Trophoblast cell (in vitro differentiated cells and primary cell): ENCODE data around the gene EOMES.

Source experiments
- DNase-seq, 2 donors: peaks; one replicate each; pipeline ENCODE4 v3.0.0-alpha.2; 2016
- H2AFZ ChIP-seq: 2 replicates; pipeline ENCODE4 v1.6.1; 2013; ENCODE audit warnings: low read length, moderate library complexity, mild to moderate bottlenecking; ENCODE audit not compliant: insufficient read depth, poor library complexity
- H2AK5ac ChIP-seq: 2 replicates; pipeline ENCODE4 v1.6.1; 2013; ENCODE audit warnings: mild to moderate bottlenecking, low read length
- H2BK120ac ChIP-seq: 2 replicates; pipeline ENCODE4 v1.6.1; 2013; ENCODE audit warnings: low read length, mild to moderate bottlenecking, moderate library complexity; ENCODE audit not compliant: insufficient read depth, poor library complexity
- H2BK12ac ChIP-seq: 2 replicates; pipeline ENCODE4 v1.6.1; 2013; ENCODE audit warnings: mild to moderate bottlenecking, low read length, moderate library complexity
- H2BK5ac ChIP-seq: 2 replicates; pipeline ENCODE4 v1.6.1; 2013; ENCODE audit warnings: low read length, low read depth, moderate library complexity, mild to moderate bottlenecking; ENCODE audit not compliant: poor library complexity
- H3K14ac ChIP-seq: 2 replicates; pipeline ENCODE4 v1.6.1; 2013; ENCODE audit warnings: mild to moderate bottlenecking, low read length
- H3K18ac ChIP-seq: 2 replicates; pipeline ENCODE4 v1.6.1; 2013; ENCODE audit warnings: mild to moderate bottlenecking, low read length
- H3K23ac ChIP-seq: 2 replicates; pipeline ENCODE4 v1.6.1; 2013; ENCODE audit warnings: low read length
- H3K27ac ChIP-seq: 2 replicates; pipeline ENCODE4 v1.5.1; 2013; ENCODE audit warnings: low read depth, mild to moderate bottlenecking, inconsistent platforms, low read length, moderate library complexity
- H3K27me3 ChIP-seq: 2 replicates; pipeline ENCODE4 v1.6.1; 2013; ENCODE audit warnings: inconsistent platforms, mild to moderate bottlenecking, low read length, moderate library complexity; ENCODE audit not compliant: insufficient read depth
- H3K36me3 ChIP-seq, 2 experiments: 1 replicate in 1 of 2; 2 replicates in 1 of 2; pipeline ENCODE4 v1.6.1; 2013; ENCODE audit warnings: low read length in 2 of 2, mild to moderate bottlenecking in 2 of 2, moderate library complexity in 1 of 2; ENCODE audit not compliant: insufficient read depth in 2 of 2, control insufficient read depth in 1 of 2
- H3K4ac ChIP-seq: 2 replicates; pipeline ENCODE4 v1.6.1; 2013; ENCODE audit warnings: low read depth, mild to moderate bottlenecking, low read length, moderate library complexity
- H3K4me1 ChIP-seq, 2 experiments: 1 replicate in 1 of 2; 2 replicates in 1 of 2; pipeline ENCODE4 v1.6.1; 2013; ENCODE audit warnings: low read length in 2 of 2, mild to moderate bottlenecking in 2 of 2, moderate library complexity in 1 of 2; ENCODE audit not compliant: insufficient read depth in 2 of 2, control insufficient read depth in 1 of 2
- H3K4me2 ChIP-seq: 2 replicates; pipeline ENCODE4 v1.6.1; 2013; ENCODE audit warnings: inconsistent platforms, mild to moderate bottlenecking, low read length, moderate library complexity
- H3K4me3 ChIP-seq: 2 replicates; pipeline ENCODE4 v1.5.1; 2013; ENCODE audit warnings: mild to moderate bottlenecking, low read depth, low read length, inconsistent platforms
- H3K79me1 ChIP-seq: one replicate; pipeline ENCODE4 v1.6.1; 2013; ENCODE audit warnings: low read length
- H3K79me2 ChIP-seq: 2 replicates; pipeline ENCODE4 v1.6.1; 2013; ENCODE audit warnings: low read length, mild to moderate bottlenecking; ENCODE audit not compliant: control insufficient read depth, insufficient read depth, poor library complexity
- H3K9ac ChIP-seq: 2 replicates; pipeline ENCODE4 v1.6.1; 2013; ENCODE audit warnings: mild to moderate bottlenecking, low read length
- H3K9me3 ChIP-seq: 2 replicates; pipeline ENCODE4 v1.6.1; 2013; ENCODE audit warnings: low read depth, mild to moderate bottlenecking, control low read depth, inconsistent platforms, low read length; ENCODE audit not compliant: insufficient read depth
- H4K12ac ChIP-seq: 2 replicates; pipeline ENCODE4 v1.6.1; 2013; ENCODE audit warnings: low read depth, mild to moderate bottlenecking, low read length, moderate library complexity
- H4K8ac ChIP-seq: 2 replicates; pipeline ENCODE4 v1.6.1; 2013; ENCODE audit warnings: low read depth, mild to moderate bottlenecking, low read length, moderate library complexity
- H4K91ac ChIP-seq: one replicate; pipeline ENCODE4 v1.6.1; 2013; ENCODE audit warnings: low read depth, mild to moderate bottlenecking, low read length, moderate library complexity
- WGBS: extraction: QIAGEN DNeasy Blood & Tissue Kit; methylation state at CpG from one replicate; pipeline ENCODE4 v1.1.7; 2013; ENCODE audit warnings: missing lambda C conversion rate; ENCODE audit not compliant: insufficient read length, insufficient coverage; ENCODE audit errors: extremely low coverage; 5-methylcytosine and 5-hydroxymethylcytosine counted together

EOMES gene

DNA sequence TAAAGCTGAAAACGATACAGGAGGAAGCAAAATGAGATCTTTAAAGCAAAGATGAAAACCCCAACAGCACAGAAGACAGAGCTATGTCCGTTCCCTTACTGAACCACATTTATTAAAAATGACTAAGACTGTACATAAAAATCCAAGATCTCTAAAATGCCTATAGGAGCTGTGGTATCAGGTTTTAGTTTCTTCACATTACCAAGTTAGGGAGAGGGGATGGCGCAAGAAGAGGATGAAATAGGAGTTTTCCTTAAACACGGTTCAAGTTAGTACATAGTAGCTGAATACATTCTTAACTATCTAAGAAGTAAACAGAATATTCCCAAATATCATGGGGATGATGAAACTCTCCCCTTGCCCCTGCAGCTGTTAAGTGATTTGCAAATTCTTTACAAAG, 6.3 kb downstream of the EOMES start:
- Histone ChIP-seq H4K12ac (no peak overlapping the region), H3K27me3 (peaks cover 70% of the 10 kb centered on the region), H2BK12ac (no peak overlapping the region), H3K79me2 (no peaks in the 10 kb centered on the region), H3K18ac (no peak overlapping the region), H3K27ac (no peak overlapping the region), H2BK120ac (no peak overlapping the region), H3K4ac (no peak overlapping the region), H4K8ac (no peak overlapping the region), H3K4me3 (no peak overlapping the region), H2BK5ac (no peak overlapping the region), H2AK5ac (no peak overlapping the region), H3K4me1 (peaks cover 9 to 17% of the 10 kb centered on the region in 2 experiments), H4K91ac (no peak overlapping the region), H3K36me3 (no peaks in the 10 kb centered on the region), H3K14ac (no peak overlapping the region), H2AFZ (no peak overlapping the region), H3K79me1 (no peaks in the 10 kb centered on the region), H3K9ac (no peak overlapping the region), H3K4me2 (no peak overlapping the region), H3K23ac (no peak overlapping the region), H3K9me3 (peaks cover 6% of the 10 kb centered on the region)
- no CpG with 5 or more reads among the region's 4 CpGs for WGBS
- no peak for DNase-seq

DNA sequence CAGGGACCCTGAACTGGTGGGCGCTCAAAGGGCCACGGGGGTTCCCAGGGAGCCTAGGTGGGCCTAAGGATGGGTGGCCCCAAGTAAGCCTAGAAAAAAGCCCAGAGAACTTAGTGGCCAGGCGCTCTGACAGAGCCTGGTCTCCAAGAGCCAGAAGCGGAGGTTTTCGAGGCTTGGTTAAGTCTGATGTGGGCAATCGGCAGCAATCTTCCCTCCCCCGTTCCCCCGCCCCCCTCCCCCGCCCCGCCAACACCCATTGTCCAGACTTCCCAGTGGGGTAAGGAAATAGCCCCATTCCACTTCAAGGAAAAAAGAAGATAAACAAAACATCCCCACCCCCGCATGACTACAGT, 6.7 kb downstream of the EOMES start:
- no peak overlapping the region for H3K23ac ChIP-seq
- H2BK5ac ChIP-seq, result no peak overlapping the region
- no peak overlapping the region for H4K12ac ChIP-seq
- no peak overlapping the region for H2AK5ac ChIP-seq
- no peak overlapping the region for H2BK120ac ChIP-seq
- H3K4me3 ChIP-seq, result no peak overlapping the region
- no peak for DNase-seq
- no peaks in the 10 kb centered on the region for H3K79me1 ChIP-seq
- H3K4me1 ChIP-seq, result peaks cover 7 to 15% of the 10 kb centered on the region in 2 experiments
- no peak overlapping the region for H2AFZ ChIP-seq
- H3K14ac ChIP-seq, result no peak overlapping the region
- no CpG with 5 or more reads among the region's 11 CpGs for WGBS
- no peak overlapping the region for H4K8ac ChIP-seq
- no peak overlapping the region for H3K18ac ChIP-seq
- no peak overlapping the region for H4K91ac ChIP-seq
- H2BK12ac ChIP-seq, result no peak overlapping the region
- no peaks in the 10 kb centered on the region for H3K36me3 ChIP-seq
- H3K79me2 ChIP-seq, result no peaks in the 10 kb centered on the region
- H3K27me3 ChIP-seq, result peaks cover 67% of the 10 kb centered on the region
- no peak overlapping the region for H3K4ac ChIP-seq
- peak overlapping the region; percentile 46 for H3K4me2 ChIP-seq
- H3K9me3 ChIP-seq, result peaks cover 6% of the 10 kb centered on the region
- H3K27ac ChIP-seq, result no peak overlapping the region
- no peak overlapping the region for H3K9ac ChIP-seq

DNA sequence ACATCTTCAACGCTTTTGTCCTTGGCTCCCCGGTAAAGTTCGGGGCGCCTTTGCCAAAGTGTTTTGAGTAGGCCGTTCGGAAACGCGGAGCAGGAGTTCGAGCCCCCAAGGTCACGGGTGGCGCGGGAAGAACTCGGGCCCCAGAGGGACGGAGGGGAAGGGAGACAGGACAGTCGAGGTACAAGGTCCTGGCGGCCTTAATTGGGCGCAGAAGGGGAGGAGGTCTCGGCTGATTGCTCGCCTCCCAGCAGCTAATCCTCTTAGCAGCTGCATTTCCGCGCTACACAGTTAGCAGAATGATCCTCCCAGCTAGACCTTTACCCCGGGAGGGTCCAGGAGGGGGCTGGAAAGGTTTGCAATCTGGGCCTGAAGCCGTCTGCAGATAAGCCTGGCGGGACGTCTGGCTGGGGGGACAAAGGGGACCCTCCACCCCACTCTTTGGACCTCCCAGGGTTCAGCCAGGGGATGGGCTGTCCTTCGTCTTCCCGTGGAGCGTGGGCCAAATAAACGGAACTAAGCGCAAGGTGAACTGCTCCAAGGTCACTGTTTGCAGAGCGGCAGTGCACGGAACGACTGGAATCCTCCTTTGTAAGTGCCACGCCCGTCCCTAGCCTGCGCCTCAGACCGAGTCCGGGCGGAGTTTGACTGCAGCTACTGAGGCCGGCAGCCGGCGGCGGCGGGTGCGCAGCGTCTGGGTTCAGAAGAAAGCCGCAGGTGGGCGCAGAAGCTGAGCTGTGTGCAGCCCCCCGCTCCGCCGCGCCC, 7.2 kb downstream of the EOMES start:
- H3K79me1 ChIP-seq, result no peaks in the 10 kb centered on the region
- H3K14ac ChIP-seq, result no peak overlapping the region
- no peaks in the 10 kb centered on the region for H3K36me3 ChIP-seq
- no peak overlapping the region for H3K4me3 ChIP-seq
- no peak overlapping the region for H2BK12ac ChIP-seq
- no peak overlapping the region for H4K12ac ChIP-seq
- H2BK120ac ChIP-seq, result no peak overlapping the region
- peak overlapping the region; percentile 21 for H3K9ac ChIP-seq
- H3K27ac ChIP-seq, result no peak overlapping the region
- peaks cover 7 to 15% of the 10 kb centered on the region in 2 experiments for H3K4me1 ChIP-seq
- H4K91ac ChIP-seq, result no peak overlapping the region
- peaks cover 3% of the 10 kb centered on the region for H3K9me3 ChIP-seq
- no peak overlapping the region for H2AFZ ChIP-seq
- DNase-seq, result peak in 1 of 2 donors; percentile 57
- H2BK5ac ChIP-seq, result no peak overlapping the region
- H3K23ac ChIP-seq, result no peak overlapping the region
- WGBS, result no CpG with 5 or more reads among the region's 52 CpGs
- no peak overlapping the region for H4K8ac ChIP-seq
- H3K18ac ChIP-seq, result no peak overlapping the region
- peaks cover 64% of the 10 kb centered on the region for H3K27me3 ChIP-seq
- H2AK5ac ChIP-seq, result no peak overlapping the region
- peak overlapping the region; percentile 46 for H3K4me2 ChIP-seq
- H3K79me2 ChIP-seq, result no peaks in the 10 kb centered on the region
- H3K4ac ChIP-seq, result no peak overlapping the region

DNA sequence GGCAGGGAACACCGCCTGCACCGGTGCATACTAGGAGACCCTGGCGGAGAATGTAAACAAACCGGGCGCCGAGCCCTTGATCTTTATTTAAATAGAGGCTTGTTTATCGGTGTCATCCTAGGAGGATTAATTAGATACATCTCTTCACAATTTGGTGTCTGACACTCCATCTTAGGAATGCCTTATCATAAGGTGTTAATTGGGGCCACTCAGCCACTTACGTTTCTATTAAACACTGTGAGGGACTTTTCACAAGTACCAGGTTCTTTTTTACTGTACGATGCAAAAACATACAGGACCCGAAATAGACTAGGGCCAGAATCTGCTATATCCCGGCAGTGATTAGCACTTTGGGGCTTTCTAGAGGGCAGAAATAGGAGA, 8.0 kb downstream of the EOMES start:
- Histone ChIP-seq H4K12ac (no peak overlapping the region), H3K18ac (no peak overlapping the region), H3K4me1 (peaks cover 7 to 15% of the 10 kb centered on the region in 2 experiments), H2AFZ (no peak overlapping the region), H3K14ac (no peak overlapping the region), H4K91ac (no peak overlapping the region), H2BK5ac (no peak overlapping the region), H3K9ac (no peak overlapping the region), H3K36me3 (no peaks in the 10 kb centered on the region), H2BK120ac (no peak overlapping the region), H3K79me1 (no peaks in the 10 kb centered on the region), H3K79me2 (no peaks in the 10 kb centered on the region), H3K23ac (no peak overlapping the region), H3K4me2 (no peak overlapping the region), H3K27me3 (peaks cover 57% of the 10 kb centered on the region), H2AK5ac (no peak overlapping the region), H3K4me3 (no peak overlapping the region), H3K27ac (no peak overlapping the region), H2BK12ac (no peak overlapping the region), H4K8ac (no peak overlapping the region), H3K4ac (no peak overlapping the region), H3K9me3 (peaks cover 3% of the 10 kb centered on the region)
- WGBS, result no CpG with 5 or more reads among the region's 11 CpGs
- no peak for DNase-seq
